GM23338 (cell line): ENCODE data around the gene ZDHHC1. TPM values are rescaled to one million over a fixed set of nuclear protein-coding genes. Genes with fewer than 3 reads are reported as not detected.

ENCODE experiments used
- ATAC-seq: fragments of 200-7000 bp; cut with Tn5 transposase; 3 replicates; pipeline ENCODE4 v1.9.1; 2020
- DNase-seq: peaks from one replicate; pipeline ENCODE4 v3.0.0-alpha.2; 2015; ENCODE audit warnings: low spot score
- H2AFZ ChIP-seq: fragments of 200-600 bp; sonication (generic); 2 replicates; pipeline ENCODE4 v1.8.0; 2016; ENCODE audit warnings: antibody characterized with exemption, mild to moderate bottlenecking, moderate library complexity
- H3F3A ChIP-seq: fragments of 200-600 bp; sonication (generic); replicated peaks from 2 replicates; pipeline ENCODE4 v1.8.0; 2017; ENCODE audit warnings: antibody characterized with exemption, mixed run types, low read depth
- H3K27ac ChIP-seq: fragments of 200-600 bp; sonication (generic); 2 replicates; pipeline ENCODE4 v1.6.1; 2016; ENCODE audit warnings: low read depth
- H3K27me3 ChIP-seq: fragments of 200-600 bp; sonication (generic); 2 replicates; pipeline ENCODE4 v1.8.0; 2016; ENCODE audit warnings: mild to moderate bottlenecking, mixed run types, moderate library complexity; ENCODE audit not compliant: insufficient read depth
- H3K36me3 ChIP-seq: fragments of 200-600 bp; sonication (generic); 2 replicates; pipeline ENCODE4 v1.8.0; 2016; ENCODE audit warnings: mild to moderate bottlenecking; ENCODE audit not compliant: insufficient read depth
- H3K4me1 ChIP-seq: fragments of 200-600 bp; sonication (generic); 2 replicates; pipeline ENCODE4 v1.8.0; 2016; ENCODE audit warnings: mild to moderate bottlenecking, moderate library complexity; ENCODE audit not compliant: insufficient read depth
- H3K4me2 ChIP-seq: fragments of 200-600 bp; sonication (generic); 2 replicates; pipeline ENCODE4 v1.7.1; 2017; ENCODE audit warnings: mixed run types
- H3K4me3 ChIP-seq: fragments of 200-600 bp; sonication (generic); 2 replicates; pipeline ENCODE4 v1.6.1; 2016; ENCODE audit warnings: mixed run types
- H3K79me2 ChIP-seq: fragments of 200-600 bp; sonication (generic); replicated peaks from 2 replicates; pipeline ENCODE4 v1.8.0; 2017; ENCODE audit warnings: mild to moderate bottlenecking; ENCODE audit not compliant: insufficient read depth
- H3K9me2 ChIP-seq: fragments of 200-600 bp; sonication (generic); 2 replicates; pipeline ENCODE4 v1.8.0; 2017; ENCODE audit not compliant: insufficient read depth
- H4K20me1 ChIP-seq: fragments of 200-600 bp; sonication (generic); replicated peaks from 2 replicates; pipeline ENCODE4 v1.8.0; 2017; ENCODE audit warnings: mild to moderate bottlenecking; ENCODE audit not compliant: insufficient read depth
- H3K27ac Mint-ChIP-seq: 2 replicates; pipeline ENCODE4 v1.8.0; 2020; ENCODE audit warnings: inconsistent platforms, mild to moderate bottlenecking, moderate library complexity, mixed read lengths
- H3K27me3 Mint-ChIP-seq: 3 replicates; pipeline ENCODE4 v1.8.0; 2022; ENCODE audit warnings: low read depth, mild to moderate bottlenecking, moderate library complexity, mixed read lengths, inconsistent platforms; ENCODE audit not compliant: insufficient read depth, poor library complexity
- H3K36me3 Mint-ChIP-seq: 3 replicates; pipeline ENCODE4 v1.8.0; 2021; ENCODE audit warnings: low read depth, mild to moderate bottlenecking, inconsistent platforms, moderate library complexity, mixed read lengths
- H3K4me1 Mint-ChIP-seq: 3 replicates; pipeline ENCODE4 v1.8.0; 2020; ENCODE audit warnings: mild to moderate bottlenecking, inconsistent platforms, mixed read lengths
- H3K4me3 Mint-ChIP-seq: 3 replicates; pipeline ENCODE4 v1.8.0; 2021; ENCODE audit warnings: moderate library complexity, mild to moderate bottlenecking, inconsistent platforms, mixed read lengths
- H3K9me3 Mint-ChIP-seq: 3 replicates; pipeline ENCODE4 v1.8.0; 2020; ENCODE audit warnings: moderate library complexity, mild to moderate bottlenecking, inconsistent platforms, mixed read lengths
- CREB1 ChIP-seq: fragments of 250-450 bp; sonication (Bioruptor Pico); IDR thresholded peaks from 2 replicates; pipeline ENCODE4 v1.5.0; 2020; ENCODE audit warnings: low read depth, mild to moderate bottlenecking, moderate library complexity
- EZH2 ChIP-seq: fragments of 200-600 bp; sonication (generic); IDR thresholded peaks from one replicate; pipeline ENCODE4 v1.8.0; 2017; ENCODE audit warnings: antibody characterized with exemption, mild to moderate bottlenecking, low read depth; ENCODE audit not compliant: unreplicated experiment
- EZH2phosphoT487 ChIP-seq: fragments of 200-600 bp; sonication (generic); IDR thresholded peaks from one replicate; pipeline ENCODE4 v1.8.1; 2018; ENCODE audit warnings: antibody characterized with exemption; ENCODE audit not compliant: unreplicated experiment
- JUNB ChIP-seq: IDR thresholded peaks from one replicate; pipeline ENCODE4 v1.6.1; 2016; ENCODE audit warnings: antibody characterized with exemption; ENCODE audit not compliant: unreplicated experiment
- NANOG ChIP-seq: IDR thresholded peaks from 2 replicates; pipeline ENCODE4 v1.6.1; 2016; ENCODE audit warnings: antibody characterized with exemption, borderline replicate concordance
- POLR2AphosphoS5 ChIP-seq: IDR thresholded peaks from 2 replicates; pipeline ENCODE4 v1.6.1; 2016; ENCODE audit warnings: antibody characterized with exemption, low read depth
- STAT1 ChIP-seq: IDR thresholded peaks from one replicate; pipeline ENCODE4 v1.6.1; 2016; ENCODE audit warnings: antibody characterized with exemption; ENCODE audit not compliant: unreplicated experiment
- ZNF114 ChIP-seq: fragments of 250-450 bp; sonication (Bioruptor Pico); IDR thresholded peaks from 2 replicates; pipeline ENCODE4 v1.5.0; 2020; ENCODE audit warnings: mild to moderate bottlenecking, moderate library complexity
- ZNF331 ChIP-seq: fragments of 250-450 bp; sonication (Bioruptor Pico); IDR thresholded peaks from 2 replicates; pipeline ENCODE4 v1.5.0; 2020; ENCODE audit warnings: low read depth, mild to moderate bottlenecking, moderate library complexity
- polyA plus RNA-seq: library from polyadenylated mRNA; unstranded; fragments of >200 nt; fragmentation: Nextera tagmentation; extraction: Ambion mirVana; gene quantifications from 2 replicates; pipeline ENCODE4 v1.2.1, GENCODE V29; 2016
- total RNA-seq: library from RNA; depleted of rRNA; stranded (reverse); fragments of >200 nt; shearing (Covaris generic); gene quantifications from 2 replicates; pipeline ENCODE4 v1.2.3, GENCODE V29; 2014
- TF ChIP-seq, protein P1 (sequence below): IDR thresholded peaks from 2 replicates; pipeline ENCODE4 v1.6.1; 2016; ENCODE audit warnings: antibody characterized with exemption
- TF ChIP-seq, protein P2 (sequence below): fragments of 250-450 bp; sonication (Bioruptor Pico); IDR thresholded peaks from 2 replicates; pipeline ENCODE4 v1.5.0; 2020; ENCODE audit warnings: mild to moderate bottlenecking, moderate library complexity
- TF ChIP-seq, protein P3 (sequence below), 2 experiments: fragments of 200-600 bp in 1 of 2; sonication (generic) in 1 of 2; conservative IDR thresholded peaks; 2 replicates each; pipeline versions ENCODE4 v1.5.1 to v1.6.1; 2016 to 2017; ENCODE audit warnings: antibody characterized with exemption in 2 of 2, low read depth in 2 of 2, mild to moderate bottlenecking in 2 of 2, moderate library complexity in 1 of 2
- TF ChIP-seq, protein P4 (sequence below): IDR thresholded peaks from one replicate; pipeline ENCODE4 v1.6.1; 2018; ENCODE audit warnings: antibody characterized with exemption; ENCODE audit not compliant: unreplicated experiment

The ZDHHC1 gene
- total and polyA plus RNA-seq, 2 experiments from 2014 or later: 1.4 to 2.7 TPM

DNA sequence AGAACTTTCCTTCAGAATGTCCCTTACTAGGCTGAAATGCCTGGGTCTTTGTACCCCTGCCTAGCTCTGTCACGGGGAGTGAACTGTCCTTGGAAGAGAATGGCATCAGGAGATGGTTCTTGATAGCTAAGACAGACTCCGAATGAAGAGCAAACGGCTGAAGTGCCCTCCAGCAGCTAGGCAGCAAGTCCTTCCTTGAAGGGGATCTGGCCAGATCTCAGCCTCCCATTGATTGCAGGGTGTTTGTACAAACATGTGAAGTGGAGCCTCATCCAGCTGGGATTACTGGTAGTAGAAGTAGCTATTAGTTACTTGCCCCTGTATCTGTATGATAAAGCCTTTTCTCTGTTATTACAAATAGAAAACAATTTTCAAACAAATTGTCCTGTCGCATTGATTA, 58.7 kb downstream of the ZDHHC1 start:
- H3K27me3 Mint-ChIP-seq: no peaks in the 10 kb centered on the region
- Histone ChIP-seq H3K79me2 (no peaks in the 10 kb centered on the region), H3K4me2 (no peak overlapping the region), H3F3A (no peaks in the 10 kb centered on the region), H3K9me2 (no peaks in the 10 kb centered on the region), H4K20me1 (no peaks in the 10 kb centered on the region), H3K36me3 (no peaks in the 10 kb centered on the region), H3K4me3 (no peak overlapping the region), H3K4me1 (no peaks in the 10 kb centered on the region), H2AFZ (no peak overlapping the region; the same call in 1 of the 2 replicates), H3K27ac (no peak overlapping the region), H3K27me3 (0 out of 2 replicates have a peak, but pooled peaks cover 5% of the 10 kb centered on the region)
- no peaks in the 10 kb centered on the region for H3K36me3 Mint-ChIP-seq
- no peak for DNase-seq
- no peak for ATAC-seq
- no peak overlapping the region for H3K4me3 Mint-ChIP-seq
- no peaks in the 10 kb centered on the region for H3K9me3 Mint-ChIP-seq
- no peaks in the 10 kb centered on the region for H3K4me1 Mint-ChIP-seq
- no peak overlapping the region for H3K27ac Mint-ChIP-seq
- TF ChIP-seq POLR2AphosphoS5 (no peak), NANOG (no peak), ZNF114 (no peak), ZNF331 (CRISPR knock-in tag) (no peak), EZH2 (no peak), STAT1 (no peak), CREB1 (CRISPR knock-in tag) (no peak), EZH2phosphoT487 (no peak), JUNB (no peak)
- TF ChIP-seq, protein P1, sequence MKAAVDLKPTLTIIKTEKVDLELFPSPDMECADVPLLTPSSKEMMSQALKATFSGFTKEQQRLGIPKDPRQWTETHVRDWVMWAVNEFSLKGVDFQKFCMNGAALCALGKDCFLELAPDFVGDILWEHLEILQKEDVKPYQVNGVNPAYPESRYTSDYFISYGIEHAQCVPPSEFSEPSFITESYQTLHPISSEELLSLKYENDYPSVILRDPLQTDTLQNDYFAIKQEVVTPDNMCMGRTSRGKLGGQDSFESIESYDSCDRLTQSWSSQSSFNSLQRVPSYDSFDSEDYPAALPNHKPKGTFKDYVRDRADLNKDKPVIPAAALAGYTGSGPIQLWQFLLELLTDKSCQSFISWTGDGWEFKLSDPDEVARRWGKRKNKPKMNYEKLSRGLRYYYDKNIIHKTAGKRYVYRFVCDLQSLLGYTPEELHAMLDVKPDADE: no peak
- TF ChIP-seq, protein P2, sequence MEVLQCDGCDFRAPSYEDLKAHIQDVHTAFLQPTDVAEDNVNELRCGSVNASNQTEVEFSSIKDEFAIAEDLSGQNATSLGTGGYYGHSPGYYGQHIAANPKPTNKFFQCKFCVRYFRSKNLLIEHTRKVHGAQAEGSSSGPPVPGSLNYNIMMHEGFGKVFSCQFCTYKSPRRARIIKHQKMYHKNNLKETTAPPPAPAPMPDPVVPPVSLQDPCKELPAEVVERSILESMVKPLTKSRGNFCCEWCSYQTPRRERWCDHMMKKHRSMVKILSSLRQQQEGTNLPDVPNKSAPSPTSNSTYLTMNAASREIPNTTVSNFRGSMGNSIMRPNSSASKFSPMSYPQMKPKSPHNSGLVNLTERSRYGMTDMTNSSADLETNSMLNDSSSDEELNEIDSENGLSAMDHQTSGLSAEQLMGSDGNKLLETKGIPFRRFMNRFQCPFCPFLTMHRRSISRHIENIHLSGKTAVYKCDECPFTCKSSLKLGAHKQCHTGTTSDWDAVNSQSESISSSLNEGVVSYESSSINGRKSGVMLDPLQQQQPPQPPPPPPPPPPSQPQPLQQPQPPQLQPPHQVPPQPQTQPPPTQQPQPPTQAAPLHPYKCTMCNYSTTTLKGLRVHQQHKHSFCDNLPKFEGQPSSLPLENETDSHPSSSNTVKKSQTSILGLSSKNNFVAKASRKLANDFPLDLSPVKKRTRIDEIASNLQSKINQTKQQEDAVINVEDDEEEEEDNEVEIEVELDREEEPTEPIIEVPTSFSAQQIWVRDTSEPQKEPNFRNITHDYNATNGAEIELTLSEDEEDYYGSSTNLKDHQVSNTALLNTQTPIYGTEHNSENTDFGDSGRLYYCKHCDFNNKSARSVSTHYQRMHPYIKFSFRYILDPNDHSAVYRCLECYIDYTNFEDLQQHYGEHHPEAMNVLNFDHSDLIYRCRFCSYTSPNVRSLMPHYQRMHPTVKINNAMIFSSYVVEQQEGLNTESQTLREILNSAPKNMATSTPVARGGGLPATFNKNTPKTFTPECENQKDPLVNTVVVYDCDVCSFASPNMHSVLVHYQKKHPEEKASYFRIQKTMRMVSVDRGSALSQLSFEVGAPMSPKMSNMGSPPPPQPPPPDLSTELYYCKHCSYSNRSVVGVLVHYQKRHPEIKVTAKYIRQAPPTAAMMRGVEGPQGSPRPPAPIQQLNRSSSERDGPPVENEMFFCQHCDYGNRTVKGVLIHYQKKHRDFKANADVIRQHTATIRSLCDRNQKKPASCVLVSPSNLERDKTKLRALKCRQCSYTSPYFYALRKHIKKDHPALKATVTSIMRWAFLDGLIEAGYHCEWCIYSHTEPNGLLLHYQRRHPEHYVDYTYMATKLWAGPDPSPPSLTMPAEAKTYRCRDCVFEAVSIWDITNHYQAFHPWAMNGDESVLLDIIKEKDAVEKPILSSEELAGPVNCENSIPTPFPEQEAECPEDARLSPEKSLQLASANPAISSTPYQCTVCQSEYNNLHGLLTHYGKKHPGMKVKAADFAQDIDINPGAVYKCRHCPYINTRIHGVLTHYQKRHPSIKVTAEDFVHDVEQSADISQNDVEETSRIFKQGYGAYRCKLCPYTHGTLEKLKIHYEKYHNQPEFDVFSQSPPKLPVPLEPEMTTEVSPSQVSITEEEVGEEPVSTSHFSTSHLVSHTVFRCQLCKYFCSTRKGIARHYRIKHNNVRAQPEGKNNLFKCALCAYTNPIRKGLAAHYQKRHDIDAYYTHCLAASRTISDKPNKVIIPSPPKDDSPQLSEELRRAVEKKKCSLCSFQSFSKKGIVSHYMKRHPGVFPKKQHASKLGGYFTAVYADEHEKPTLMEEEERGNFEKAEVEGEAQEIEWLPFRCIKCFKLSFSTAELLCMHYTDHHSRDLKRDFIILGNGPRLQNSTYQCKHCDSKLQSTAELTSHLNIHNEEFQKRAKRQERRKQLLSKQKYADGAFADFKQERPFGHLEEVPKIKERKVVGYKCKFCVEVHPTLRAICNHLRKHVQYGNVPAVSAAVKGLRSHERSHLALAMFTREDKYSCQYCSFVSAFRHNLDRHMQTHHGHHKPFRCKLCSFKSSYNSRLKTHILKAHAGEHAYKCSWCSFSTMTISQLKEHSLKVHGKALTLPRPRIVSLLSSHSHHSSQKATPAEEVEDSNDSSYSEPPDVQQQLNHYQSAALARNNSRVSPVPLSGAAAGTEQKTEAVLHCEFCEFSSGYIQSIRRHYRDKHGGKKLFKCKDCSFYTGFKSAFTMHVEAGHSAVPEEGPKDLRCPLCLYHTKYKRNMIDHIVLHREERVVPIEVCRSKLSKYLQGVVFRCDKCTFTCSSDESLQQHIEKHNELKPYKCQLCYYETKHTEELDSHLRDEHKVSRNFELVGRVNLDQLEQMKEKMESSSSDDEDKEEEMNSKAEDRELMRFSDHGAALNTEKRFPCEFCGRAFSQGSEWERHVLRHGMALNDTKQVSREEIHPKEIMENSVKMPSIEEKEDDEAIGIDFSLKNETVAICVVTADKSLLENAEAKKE (CRISPR knock-in tag): no peak
- TF ChIP-seq, protein P3, sequence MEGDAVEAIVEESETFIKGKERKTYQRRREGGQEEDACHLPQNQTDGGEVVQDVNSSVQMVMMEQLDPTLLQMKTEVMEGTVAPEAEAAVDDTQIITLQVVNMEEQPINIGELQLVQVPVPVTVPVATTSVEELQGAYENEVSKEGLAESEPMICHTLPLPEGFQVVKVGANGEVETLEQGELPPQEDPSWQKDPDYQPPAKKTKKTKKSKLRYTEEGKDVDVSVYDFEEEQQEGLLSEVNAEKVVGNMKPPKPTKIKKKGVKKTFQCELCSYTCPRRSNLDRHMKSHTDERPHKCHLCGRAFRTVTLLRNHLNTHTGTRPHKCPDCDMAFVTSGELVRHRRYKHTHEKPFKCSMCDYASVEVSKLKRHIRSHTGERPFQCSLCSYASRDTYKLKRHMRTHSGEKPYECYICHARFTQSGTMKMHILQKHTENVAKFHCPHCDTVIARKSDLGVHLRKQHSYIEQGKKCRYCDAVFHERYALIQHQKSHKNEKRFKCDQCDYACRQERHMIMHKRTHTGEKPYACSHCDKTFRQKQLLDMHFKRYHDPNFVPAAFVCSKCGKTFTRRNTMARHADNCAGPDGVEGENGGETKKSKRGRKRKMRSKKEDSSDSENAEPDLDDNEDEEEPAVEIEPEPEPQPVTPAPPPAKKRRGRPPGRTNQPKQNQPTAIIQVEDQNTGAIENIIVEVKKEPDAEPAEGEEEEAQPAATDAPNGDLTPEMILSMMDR (conservative IDR thresholded peaks at IDR 0.05; ENCODE audit: low read depth in 2 of 2): no peak
- TF ChIP-seq, protein P4, sequence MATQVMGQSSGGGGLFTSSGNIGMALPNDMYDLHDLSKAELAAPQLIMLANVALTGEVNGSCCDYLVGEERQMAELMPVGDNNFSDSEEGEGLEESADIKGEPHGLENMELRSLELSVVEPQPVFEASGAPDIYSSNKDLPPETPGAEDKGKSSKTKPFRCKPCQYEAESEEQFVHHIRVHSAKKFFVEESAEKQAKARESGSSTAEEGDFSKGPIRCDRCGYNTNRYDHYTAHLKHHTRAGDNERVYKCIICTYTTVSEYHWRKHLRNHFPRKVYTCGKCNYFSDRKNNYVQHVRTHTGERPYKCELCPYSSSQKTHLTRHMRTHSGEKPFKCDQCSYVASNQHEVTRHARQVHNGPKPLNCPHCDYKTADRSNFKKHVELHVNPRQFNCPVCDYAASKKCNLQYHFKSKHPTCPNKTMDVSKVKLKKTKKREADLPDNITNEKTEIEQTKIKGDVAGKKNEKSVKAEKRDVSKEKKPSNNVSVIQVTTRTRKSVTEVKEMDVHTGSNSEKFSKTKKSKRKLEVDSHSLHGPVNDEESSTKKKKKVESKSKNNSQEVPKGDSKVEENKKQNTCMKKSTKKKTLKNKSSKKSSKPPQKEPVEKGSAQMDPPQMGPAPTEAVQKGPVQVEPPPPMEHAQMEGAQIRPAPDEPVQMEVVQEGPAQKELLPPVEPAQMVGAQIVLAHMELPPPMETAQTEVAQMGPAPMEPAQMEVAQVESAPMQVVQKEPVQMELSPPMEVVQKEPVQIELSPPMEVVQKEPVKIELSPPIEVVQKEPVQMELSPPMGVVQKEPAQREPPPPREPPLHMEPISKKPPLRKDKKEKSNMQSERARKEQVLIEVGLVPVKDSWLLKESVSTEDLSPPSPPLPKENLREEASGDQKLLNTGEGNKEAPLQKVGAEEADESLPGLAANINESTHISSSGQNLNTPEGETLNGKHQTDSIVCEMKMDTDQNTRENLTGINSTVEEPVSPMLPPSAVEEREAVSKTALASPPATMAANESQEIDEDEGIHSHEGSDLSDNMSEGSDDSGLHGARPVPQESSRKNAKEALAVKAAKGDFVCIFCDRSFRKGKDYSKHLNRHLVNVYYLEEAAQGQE: no peak
